HS-5 (cell line): Measurements from ENCODE around the gene OSBPL7.

Experiments
- DNase-seq: peaks from one replicate; pipeline ENCODE4 v3.0.0-alpha.2; 2012; ENCODE audit warnings: low read depth

Gene OSBPL7

GRCh38 chr17:47823519-47823918 lies 1.9 kb upstream of the OSBPL7 start:
- no peak for DNase-seq

- DNase-seq, result no peak
Measured at GRCh38 chr17:47822785-47823184, 1.2 kb upstream of the OSBPL7 start.

- DNase-seq, result no peak
Measured at GRCh38 chr17:47821031-47821423, 567 bp downstream of the OSBPL7 start.

- no peak for DNase-seq
Measured at GRCh38 chr17:47820033-47820789, 1.4 kb downstream of the OSBPL7 start.

GRCh38 chr17:47819475-47819874 lies 2.1 kb downstream of the OSBPL7 start:
- DNase-seq, result no peak

GRCh38 chr17:47818002-47818695 lies 3.4 kb downstream of the OSBPL7 start:
- no peak for DNase-seq

- no peak for DNase-seq
Measured at GRCh38 chr17:47816947-47817346, 4.6 kb downstream of the OSBPL7 start.

GRCh38 chr17:47816111-47816735 lies 5.4 kb downstream of the OSBPL7 start:
- DNase-seq, result no peak

GRCh38 chr17:47815106-47815918 lies 6.3 kb downstream of the OSBPL7 start:
- DNase-seq, result no peak

- DNase-seq, result no peak
Measured at GRCh38 chr17:47813512-47814031, 8.0 kb downstream of the OSBPL7 start.

- no peak for DNase-seq
Measured at GRCh38 chr17:47813077-47813476, 8.5 kb downstream of the OSBPL7 start.

- no peak for DNase-seq
Measured at GRCh38 chr17:47812146-47812920, 9.3 kb downstream of the OSBPL7 start.

GRCh38 chr17:47811709-47812108 lies 9.9 kb downstream of the OSBPL7 start:
- no peak for DNase-seq

GRCh38 chr17:47810901-47811635 lies 10.5 kb downstream of the OSBPL7 start:
- DNase-seq, result no peak

- DNase-seq, result peak; percentile 84
Measured at GRCh38 chr17:47810200-47810821, 11.3 kb downstream of the OSBPL7 start.

GRCh38 chr17:47808830-47809480 lies 12.6 kb downstream of the OSBPL7 start:
- no peak for DNase-seq

GRCh38 chr17:47808036-47808829 lies 13.4 kb downstream of the OSBPL7 start:
- DNase-seq, result no peak

GRCh38 chr17:47807421-47807820 lies 14.2 kb downstream of the OSBPL7 start:
- DNase-seq, result no peak

GRCh38 chr17:47806913-47807255 lies 14.7 kb downstream of the OSBPL7 start:
- DNase-seq, result no peak
